Loucy (cell line): Measurements from ENCODE around the gene IFI27L2.

Experiments used
- H2AFZ ChIP-seq: fragments of 200-600 bp; sonication (generic); 2 replicates; pipeline ENCODE4 v1.6.0; 2016; ENCODE audit warnings: antibody characterized with exemption, mild to moderate bottlenecking, low read length, moderate library complexity
- H3F3A ChIP-seq: fragments of 200-600 bp; 2 replicates; pipeline ENCODE4 v1.6.0; 2016; ENCODE audit warnings: antibody characterized with exemption, low read depth, mild to moderate bottlenecking
- H3K27me3 ChIP-seq: fragments of 200-600 bp; sonication (generic); 2 replicates; pipeline ENCODE4 v1.6.1; 2014; ENCODE audit warnings: low read length, mild to moderate bottlenecking; ENCODE audit not compliant: insufficient read depth, poor library complexity, severe bottlenecking
- H3K36me3 ChIP-seq: fragments of 200-600 bp; sonication (generic); 2 replicates; pipeline ENCODE4 v1.6.1; 2016; ENCODE audit warnings: low read length; ENCODE audit not compliant: insufficient read depth
- H3K4me1 ChIP-seq: fragments of 200-600 bp; sonication (generic); 2 replicates; pipeline ENCODE4 v1.5.1; 2014; ENCODE audit warnings: low read length, mild to moderate bottlenecking; ENCODE audit not compliant: insufficient read depth, poor library complexity, severe bottlenecking
- H3K4me2 ChIP-seq: fragments of 200-600 bp; sonication (generic); 2 replicates; pipeline ENCODE4 v1.6.0; 2014; ENCODE audit warnings: antibody characterized with exemption, low read length, low read depth, mild to moderate bottlenecking; ENCODE audit not compliant: poor library complexity, severe bottlenecking
- H3K4me3 ChIP-seq: fragments of 200-600 bp; sonication (generic); 2 replicates; pipeline ENCODE4 v1.5.1; 2014; ENCODE audit warnings: low read length, mild to moderate bottlenecking, mixed read lengths; ENCODE audit not compliant: poor library complexity, severe bottlenecking
- H3K79me2 ChIP-seq: fragments of 200-600 bp; sonication (generic); 2 replicates; pipeline ENCODE4 v1.6.1; 2014; ENCODE audit warnings: low read length; ENCODE audit not compliant: insufficient read depth
- H3K9ac ChIP-seq: fragments of 200-600 bp; sonication (generic); 2 replicates; pipeline ENCODE4 v1.6.0; 2014; ENCODE audit warnings: mild to moderate bottlenecking, low read depth, low read length, moderate library complexity; ENCODE audit not compliant: poor library complexity, severe bottlenecking
- H3K9me2 ChIP-seq: fragments of 200-600 bp; sonication (generic); replicated peaks from 2 replicates; pipeline ENCODE4 v1.6.1; 2016; ENCODE audit warnings: low read depth, low read length, mixed read lengths
- H3K9me3 ChIP-seq: fragments of 200-600 bp; sonication (generic); 2 replicates; pipeline ENCODE4 v1.6.1; 2014; ENCODE audit warnings: mild to moderate bottlenecking, antibody characterized with exemption, low read length, low read depth; ENCODE audit not compliant: insufficient read depth
- H4K20me1 ChIP-seq: fragments of 200-600 bp; sonication (generic); 2 replicates; pipeline ENCODE4 v1.6.0; 2014; ENCODE audit warnings: antibody characterized with exemption, low read length, mild to moderate bottlenecking; ENCODE audit not compliant: insufficient read depth, poor library complexity, severe bottlenecking
- EZH2phosphoT487 ChIP-seq: fragments of 200-600 bp; IDR thresholded peaks from 2 replicates; pipeline ENCODE4 v1.6.1; 2018; ENCODE audit warnings: antibody characterized with exemption, mild to moderate bottlenecking, moderate library complexity, borderline replicate concordance
- TF ChIP-seq, protein P1 (sequence below): fragments of 200-600 bp; sonication (generic); conservative IDR thresholded peaks from 2 replicates; pipeline ENCODE4 v1.5.1; 2014; ENCODE audit warnings: mild to moderate bottlenecking, antibody characterized with exemption, low read length

Gene IFI27L2

DNA sequence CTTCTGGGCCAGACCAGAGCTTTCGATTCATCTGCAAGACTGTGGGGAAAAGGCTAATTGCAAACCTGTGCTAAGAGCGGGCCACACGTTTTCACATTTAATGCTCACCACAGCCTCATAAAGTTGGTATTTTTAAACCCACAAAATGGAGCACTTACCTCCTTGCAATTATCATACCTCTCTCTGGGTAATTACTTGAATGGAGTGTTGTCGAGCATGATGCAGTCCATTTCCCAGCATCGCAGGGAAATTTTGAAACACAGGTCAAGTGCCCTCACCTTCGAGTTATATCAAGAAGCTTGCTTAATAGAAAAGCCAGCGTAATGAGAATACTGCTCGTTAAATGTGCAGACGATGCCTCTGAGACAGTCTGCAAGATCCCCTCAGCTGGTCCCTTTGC is 8.8 kb upstream of the IFI27L2 start:
- TF ChIP-seq, protein P1, sequence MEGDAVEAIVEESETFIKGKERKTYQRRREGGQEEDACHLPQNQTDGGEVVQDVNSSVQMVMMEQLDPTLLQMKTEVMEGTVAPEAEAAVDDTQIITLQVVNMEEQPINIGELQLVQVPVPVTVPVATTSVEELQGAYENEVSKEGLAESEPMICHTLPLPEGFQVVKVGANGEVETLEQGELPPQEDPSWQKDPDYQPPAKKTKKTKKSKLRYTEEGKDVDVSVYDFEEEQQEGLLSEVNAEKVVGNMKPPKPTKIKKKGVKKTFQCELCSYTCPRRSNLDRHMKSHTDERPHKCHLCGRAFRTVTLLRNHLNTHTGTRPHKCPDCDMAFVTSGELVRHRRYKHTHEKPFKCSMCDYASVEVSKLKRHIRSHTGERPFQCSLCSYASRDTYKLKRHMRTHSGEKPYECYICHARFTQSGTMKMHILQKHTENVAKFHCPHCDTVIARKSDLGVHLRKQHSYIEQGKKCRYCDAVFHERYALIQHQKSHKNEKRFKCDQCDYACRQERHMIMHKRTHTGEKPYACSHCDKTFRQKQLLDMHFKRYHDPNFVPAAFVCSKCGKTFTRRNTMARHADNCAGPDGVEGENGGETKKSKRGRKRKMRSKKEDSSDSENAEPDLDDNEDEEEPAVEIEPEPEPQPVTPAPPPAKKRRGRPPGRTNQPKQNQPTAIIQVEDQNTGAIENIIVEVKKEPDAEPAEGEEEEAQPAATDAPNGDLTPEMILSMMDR = no peak
- TF ChIP-seq EZH2phosphoT487 = no peak
- no peaks in the 10 kb centered on the region for H3F3A ChIP-seq
- H3K9me3 ChIP-seq = peaks cover 4% of the 10 kb centered on the region; the same call in 1 of the 2 replicates
- no peaks in the 10 kb centered on the region for H3K9me2 ChIP-seq
- no peak overlapping the region for H3K4me2 ChIP-seq
- H3K27me3 ChIP-seq = no peaks in the 10 kb centered on the region
- H3K79me2 ChIP-seq = no peaks in the 10 kb centered on the region
- H3K36me3 ChIP-seq = no peaks in the 10 kb centered on the region
- peaks cover 4% of the 10 kb centered on the region for H3K4me1 ChIP-seq
- H3K9ac ChIP-seq = no peak overlapping the region
- H2AFZ ChIP-seq = peak overlapping the region; percentile 62; the same call in 1 of the 2 replicates
- no peaks in the 10 kb centered on the region for H4K20me1 ChIP-seq
- H3K4me3 ChIP-seq = no peak overlapping the region

DNA sequence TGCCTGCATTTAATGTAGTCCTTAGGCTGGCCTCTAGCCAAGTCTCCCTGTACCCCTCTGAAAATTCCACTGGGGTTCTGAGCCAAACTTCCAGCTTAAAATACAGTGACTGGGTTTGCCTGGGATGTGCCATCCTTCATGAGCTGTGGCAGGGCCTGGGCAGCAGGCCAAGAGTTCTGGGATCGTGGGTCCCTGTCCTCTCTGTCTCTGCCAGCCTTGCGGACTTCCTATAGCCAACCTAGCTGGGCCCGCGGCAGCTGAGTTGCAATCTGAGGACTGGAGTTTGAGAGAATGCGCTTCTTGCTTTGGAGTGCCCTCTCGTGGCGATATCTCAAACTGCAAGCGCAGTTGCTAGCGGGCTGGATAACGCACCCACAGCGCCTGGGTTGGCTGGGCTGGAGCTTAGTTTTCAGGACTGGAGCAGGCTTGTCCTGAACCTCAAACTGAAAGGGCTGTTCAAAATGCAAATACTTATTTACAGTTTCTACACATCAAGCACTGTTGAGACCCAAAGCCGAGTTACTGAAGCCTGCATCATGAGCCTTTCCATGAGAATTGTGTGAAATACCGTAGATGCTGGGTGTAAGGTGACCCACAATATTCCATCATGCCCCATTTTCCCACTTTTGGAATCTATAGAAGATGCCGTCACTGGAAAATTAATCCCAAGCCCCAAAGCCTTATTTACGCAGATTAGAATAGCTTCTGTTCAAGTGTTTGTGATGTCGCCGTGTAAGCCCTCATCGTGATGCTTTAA is 7.3 kb upstream of the IFI27L2 start:
- Histone ChIP-seq H3K9me2 (no peaks in the 10 kb centered on the region), H2AFZ (peak overlapping the region; percentile 63), H3K4me1 (peaks cover 4% of the 10 kb centered on the region), H3K36me3 (no peaks in the 10 kb centered on the region), H4K20me1 (no peaks in the 10 kb centered on the region), H3F3A (no peaks in the 10 kb centered on the region), H3K4me3 (no peak overlapping the region), H3K9ac (no peak overlapping the region), H3K27me3 (no peaks in the 10 kb centered on the region), H3K4me2 (no peak overlapping the region), H3K9me3 (peaks cover 4% of the 10 kb centered on the region; the same call in 1 of the 2 replicates), H3K79me2 (no peaks in the 10 kb centered on the region)
- TF ChIP-seq EZH2phosphoT487 = no peak
- TF ChIP-seq, protein P1 = peak; percentile 96

DNA sequence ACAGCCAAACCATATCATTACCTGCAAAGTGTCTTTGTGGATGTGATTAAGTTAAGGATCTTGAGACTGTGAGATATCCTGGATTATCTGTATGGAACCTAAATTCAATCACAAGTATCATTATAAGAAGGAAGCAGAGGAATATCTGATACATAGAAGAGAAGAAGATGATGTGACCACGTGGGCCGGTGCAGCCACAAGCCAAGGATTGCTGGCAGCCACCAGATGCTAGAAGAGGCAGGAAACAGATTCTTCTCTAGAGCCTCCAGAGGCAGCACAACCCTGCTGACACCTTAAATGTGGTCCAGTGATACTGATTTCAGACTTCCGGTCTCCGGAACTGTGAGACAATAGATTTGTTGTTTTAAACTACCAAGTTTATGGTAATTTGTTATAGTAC is 6.1 kb upstream of the IFI27L2 start:
- Histone ChIP-seq H3K27me3 (no peaks in the 10 kb centered on the region), H3K9me3 (peaks cover 4% of the 10 kb centered on the region; the same call in 1 of the 2 replicates)

More for the DNA sequence above, 6.1 kb upstream of the IFI27L2 start:
- Histone ChIP-seq H3K4me1 (peaks cover 4% of the 10 kb centered on the region), H3K4me2 (no peak overlapping the region), H4K20me1 (no peaks in the 10 kb centered on the region), H2AFZ (no peak overlapping the region), H3K36me3 (no peaks in the 10 kb centered on the region), H3K4me3 (no peak overlapping the region), H3K9ac (no peak overlapping the region), H3F3A (no peaks in the 10 kb centered on the region), H3K79me2 (no peaks in the 10 kb centered on the region), H3K9me2 (no peaks in the 10 kb centered on the region)
- TF ChIP-seq, protein P1 = no peak
- TF ChIP-seq EZH2phosphoT487 = no peak
